ENCODE results near the gene IGF1R.

DNA sequence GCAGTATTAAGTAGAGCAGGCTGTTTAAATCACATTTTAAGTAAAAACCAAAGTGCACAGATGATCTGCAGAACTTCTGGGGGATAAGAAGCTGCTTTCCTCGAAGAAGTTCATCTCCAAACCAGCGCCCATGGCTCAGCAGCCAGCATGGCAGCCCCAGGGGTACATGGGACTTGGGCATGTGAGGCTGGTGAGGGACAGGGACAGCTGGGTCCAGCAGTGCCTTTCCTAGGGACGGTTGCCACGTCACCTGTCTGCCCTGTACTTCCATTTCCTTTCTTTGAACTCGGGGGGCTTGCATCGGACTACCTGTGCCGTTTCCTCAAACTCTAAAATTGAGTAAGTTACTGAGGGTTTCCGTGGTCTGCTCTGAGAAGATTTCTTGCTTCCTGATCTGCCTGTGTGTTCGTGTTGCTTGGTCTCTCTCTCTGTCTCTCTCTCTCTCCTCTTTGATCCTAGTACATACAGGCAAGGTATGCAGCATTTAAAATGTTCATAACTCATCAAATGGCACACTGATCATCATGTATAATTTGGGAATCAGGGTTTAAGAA is 67.6 kb downstream of the IGF1R start:
- TF ChIP-seq, protein P1, sequence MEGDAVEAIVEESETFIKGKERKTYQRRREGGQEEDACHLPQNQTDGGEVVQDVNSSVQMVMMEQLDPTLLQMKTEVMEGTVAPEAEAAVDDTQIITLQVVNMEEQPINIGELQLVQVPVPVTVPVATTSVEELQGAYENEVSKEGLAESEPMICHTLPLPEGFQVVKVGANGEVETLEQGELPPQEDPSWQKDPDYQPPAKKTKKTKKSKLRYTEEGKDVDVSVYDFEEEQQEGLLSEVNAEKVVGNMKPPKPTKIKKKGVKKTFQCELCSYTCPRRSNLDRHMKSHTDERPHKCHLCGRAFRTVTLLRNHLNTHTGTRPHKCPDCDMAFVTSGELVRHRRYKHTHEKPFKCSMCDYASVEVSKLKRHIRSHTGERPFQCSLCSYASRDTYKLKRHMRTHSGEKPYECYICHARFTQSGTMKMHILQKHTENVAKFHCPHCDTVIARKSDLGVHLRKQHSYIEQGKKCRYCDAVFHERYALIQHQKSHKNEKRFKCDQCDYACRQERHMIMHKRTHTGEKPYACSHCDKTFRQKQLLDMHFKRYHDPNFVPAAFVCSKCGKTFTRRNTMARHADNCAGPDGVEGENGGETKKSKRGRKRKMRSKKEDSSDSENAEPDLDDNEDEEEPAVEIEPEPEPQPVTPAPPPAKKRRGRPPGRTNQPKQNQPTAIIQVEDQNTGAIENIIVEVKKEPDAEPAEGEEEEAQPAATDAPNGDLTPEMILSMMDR (IDR thresholded peaks at IDR 0.05; ENCODE audit: insufficient read depth, low read length) = no peak
- TF ChIP-seq REST (IDR thresholded peaks at IDR 0.05; ENCODE audit: insufficient replicate concordance, low read depth) (no peak), POLR2AphosphoS5 (IDR thresholded peaks at IDR 0.05; ENCODE audit: low read depth) (no peak), GABPA (IDR thresholded peaks at IDR 0.05; ENCODE audit: low read depth) (no peak)
